K562 (cell line): ENCODE data around the gene MYO1B. TPM values are rescaled to one million over a fixed set of nuclear protein-coding genes. Genes with fewer than 3 reads are reported as not detected.

Experiments used
- SOX6 ChIP-seq: fragments of 450-650 bp; IDR thresholded peaks from 2 replicates; pipeline ENCODE4 v1.6.1; 2014; ENCODE audit warnings: mild to moderate bottlenecking
- ZNF318 ChIP-seq, 2 experiments: fragments of 450-650 bp; IDR thresholded peaks; 2 replicates each; pipeline ENCODE4 v1.6.1; 2016; ENCODE audit warnings: mild to moderate bottlenecking in 2 of 2, borderline replicate concordance in 1 of 2, low read depth in 1 of 2, moderate library complexity in 1 of 2
- polyA plus RNA-seq, 8 experiments: library from polyadenylated mRNA; depleted of rRNA in 4 of 8; stranded (reverse) in 5 of 8; unstranded in 3 of 8; fragments of >200 nt; fragmentation: Nextera tagmentation in 2 of 8; fragmentation: Illumina TruSeq in 1 of 8; extraction: Ambion mirVana in 2 of 8; extraction: Trizol in 1 of 8; gene quantifications; 2 replicates each; pipeline versions ENCODE4 v1.2.1 to v1.2.3, GENCODE V29; 2011 to 2014; ENCODE audit warnings: inconsistent platforms in 1 of 8, missing spikeins in 1 of 8
- total RNA-seq, 7 experiments: library from RNA; depleted of rRNA in 6 of 7; stranded (reverse); fragments of >200 nt in 6 of 7; fragmentation: Illumina TruSeq in 2 of 7; extraction: Trizol in 2 of 7; gene quantifications; 2 replicates each; pipeline versions ENCODE4 v1.2.1 to v1.2.3, GENCODE V29; 2011 to 2021; ENCODE audit warnings: low replicate concordance in 1 of 7

The MYO1B gene
- total and polyA plus RNA-seq, 9 of the 15 experiments (the other 6 are each of a cell fraction or from before 2014, with no cell fraction given) = 0.04 to 0.33 (median 0.20) TPM; not detected in 5

GRCh38 chr2:191225690-191226089 is 19.5 kb upstream of the MYO1B start (continued):
- no peak for TF ChIP-seq ZNF318 (IDR thresholded peaks at IDR 0.05; ENCODE audit: borderline replicate concordance in 1 of 2, low read depth in 1 of 2)
- TF ChIP-seq SOX6 = no peak
